HepG2 (cell line): ENCODE results near the gene LRP5.
"Not testable (repeated sequence)": the region's sequence is repeated elsewhere in the genome, so short reads cannot be mapped to it uniquely, and the experiment has no call there.

Experiments used
- CREM ChIP-seq, 2 experiments: sonication (generic) in 1 of 2; formaldehyde crosslinking in 1 of 2; IDR thresholded peaks; 2 replicates each; pipeline versions ENCODE4 v1.4.0 to v1.6.1; 2016 to 2020; ENCODE audit warnings: antibody characterized with exemption in 1 of 2, mild to moderate bottlenecking in 1 of 2, missing genetic modification reagents in 1 of 2
- FOXA3 ChIP-seq: IDR thresholded peaks from 2 replicates; pipeline ENCODE4 v1.6.1; 2016; ENCODE audit warnings: missing genetic modification reagents, missing compliant biosample characterization
- HNRNPL ChIP-seq: fragments of 200-400 bp; formaldehyde crosslinking; IDR thresholded peaks from 2 replicates; pipeline ENCODE4 v1.6.1; 2017; ENCODE audit warnings: mild to moderate bottlenecking, low read depth, low read length
- RCOR2 ChIP-seq: IDR thresholded peaks from 2 replicates; pipeline ENCODE4 v1.6.1; 2016; ENCODE audit warnings: missing biosample characterization, missing genetic modification reagents
- ZBTB7A ChIP-seq: sonication (generic); formaldehyde crosslinking; IDR thresholded peaks from 2 replicates; pipeline ENCODE4 v1.8.0; 2022; ENCODE audit warnings: mild to moderate bottlenecking, missing genetic modification reagents
- ZHX1 ChIP-seq: sonication (generic); formaldehyde crosslinking; IDR thresholded peaks from 2 replicates; pipeline ENCODE4 v1.8.1; 2022; ENCODE audit warnings: low read depth, mild to moderate bottlenecking, missing genetic modification reagents
- TF ChIP-seq, protein P1 (sequence below): IDR thresholded peaks from 2 replicates; pipeline ENCODE4 v1.6.1; 2012; ENCODE audit warnings: inconsistent platforms
- TF ChIP-seq, protein P2 (sequence below): IDR thresholded peaks from 2 replicates; pipeline ENCODE4 v1.6.1; 2016; ENCODE audit warnings: mild to moderate bottlenecking, missing biosample characterization, missing genetic modification reagents

- TF ChIP-seq ZBTB7A; RCOR2 (CRISPR knock-in tag); ZHX1 (CRISPR knock-in tag); CREM (IDR thresholded peaks at IDR 0.05); CREM (CRISPR knock-in tag; IDR thresholded peaks at IDR 0.05); FOXA3 (CRISPR knock-in tag); HNRNPL: not testable (repeated sequence)
- TF ChIP-seq, protein P1, sequence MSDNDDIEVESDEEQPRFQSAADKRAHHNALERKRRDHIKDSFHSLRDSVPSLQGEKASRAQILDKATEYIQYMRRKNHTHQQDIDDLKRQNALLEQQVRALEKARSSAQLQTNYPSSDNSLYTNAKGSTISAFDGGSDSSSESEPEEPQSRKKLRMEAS: not testable (repeated sequence)
- TF ChIP-seq, protein P2, sequence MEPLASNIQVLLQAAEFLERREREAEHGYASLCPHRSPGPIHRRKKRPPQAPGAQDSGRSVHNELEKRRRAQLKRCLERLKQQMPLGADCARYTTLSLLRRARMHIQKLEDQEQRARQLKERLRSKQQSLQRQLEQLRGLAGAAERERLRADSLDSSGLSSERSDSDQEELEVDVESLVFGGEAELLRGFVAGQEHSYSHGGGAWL: not testable (repeated sequence)
These were observed 88.2 kb downstream of the LRP5 start for GRCh38 chr11:68400584-68400983.
